Coronary artery (tissue), 2 donors: ENCODE data around the gene DEGS2.

ENCODE experiments used
- DNase-seq: peaks from one replicate; pipeline ENCODE4 v3.0.0-alpha.2; 2017; ENCODE audit warnings: low spot score
- H3K27ac ChIP-seq, 2 donors: fragments of 200-600 bp; sonication (generic); one replicate each; pipeline ENCODE4 v1.5.1; 2016 to 2019
- H3K4me3 ChIP-seq: fragments of 200-600 bp; sonication (generic); 2 replicates; pipeline ENCODE4 v1.5.1; 2016; ENCODE audit warnings: mild to moderate bottlenecking, moderate library complexity
- CTCF ChIP-seq: fragments of 200-600 bp; sonication (generic); IDR thresholded peaks from one replicate; pipeline ENCODE4 v1.5.1; 2019; ENCODE audit warnings: antibody characterized with exemption

The DEGS2 gene

GRCh38 chr14:100108840-100109593 is 50.4 kb downstream of the DEGS2 start:
- Histone ChIP-seq H3K4me3 (peak overlapping the region; percentile 14), H3K27ac (peak overlapping the region in 1 of 2 donors; percentile 57)
- DNase-seq, result no peak

GRCh38 chr14:100108042-100108825 is 51.2 kb downstream of the DEGS2 start:
- peak overlapping the region; percentile 17 to 57 for H3K27ac ChIP-seq
- peak; percentile 89 for TF ChIP-seq CTCF
- peak overlapping the region; percentile 14 for H3K4me3 ChIP-seq
- peak; percentile 86 for DNase-seq

More at GRCh38 chr14:100108840-100109593, 50.4 kb downstream of the DEGS2 start:
- no peak for TF ChIP-seq CTCF

GRCh38 chr14:100107236-100107635 is 52.2 kb downstream of the DEGS2 start:
- DNase-seq, result no peak
- Histone ChIP-seq H3K4me3 (no peak overlapping the region), H3K27ac (peak overlapping the region in 1 of 2 donors; percentile 44)
- no peak for TF ChIP-seq CTCF

GRCh38 chr14:100106250-100107112 is 53.0 kb downstream of the DEGS2 start:
- no peak overlapping the region for H3K4me3 ChIP-seq
- H3K27ac ChIP-seq, result peak overlapping the region in 1 of 2 donors; percentile 44
- no peak for DNase-seq
- no peak for TF ChIP-seq CTCF

GRCh38 chr14:100105357-100106169 is 53.9 kb downstream of the DEGS2 start:
- no peak for TF ChIP-seq CTCF
- no peak for DNase-seq
- peak overlapping the region; percentile 47 to 85 for H3K27ac ChIP-seq
- H3K4me3 ChIP-seq, result no peak overlapping the region
